Kidney epithelial cell (primary cell): Measurements from ENCODE around the gene DAPK3. TPM values are rescaled to one million over a fixed set of nuclear protein-coding genes. Genes with fewer than 3 reads are reported as not detected.

Source experiments
- DNase-seq: peaks from one replicate; pipeline ENCODE4 v3.0.0-alpha.2; 2010; ENCODE audit warnings: low read depth
- H3K27me3 ChIP-seq: 2 replicates; pipeline ENCODE4 v1.6.0; 2011; ENCODE audit warnings: low read length; ENCODE audit not compliant: control insufficient read depth, insufficient read depth
- H3K36me3 ChIP-seq: 2 replicates; pipeline ENCODE4 v1.5.1; 2011; ENCODE audit warnings: low read length; ENCODE audit not compliant: control insufficient read depth, insufficient read depth
- H3K4me3 ChIP-seq: 2 replicates; pipeline ENCODE4 v1.5.1; 2011; ENCODE audit warnings: low read depth, mild to moderate bottlenecking, control low read depth, low read length
- CTCF ChIP-seq: IDR thresholded peaks from 2 replicates; pipeline ENCODE4 v1.5.1; 2011; ENCODE audit warnings: mild to moderate bottlenecking, moderate library complexity, low read length, control low read depth, inconsistent platforms; ENCODE audit not compliant: insufficient read depth, poor library complexity, severe bottlenecking
- total RNA-seq: library from RNA; depleted of rRNA; stranded (reverse); fragments of >200 nt; gene quantifications from 2 replicates; pipeline ENCODE4 v1.2.3, GENCODE V29; 2015

DAPK3 gene
- total RNA-seq, 1 donor from 2014 or later, result 199 TPM

GRCh38 chr19:3966051-3967017, 4.6 kb downstream of the DAPK3 start:
- DNase-seq, result no peak
- no peak overlapping the region for H3K4me3 ChIP-seq
- H3K27me3 ChIP-seq, result no peaks in the 10 kb centered on the region
- TF ChIP-seq CTCF, result no peak
- H3K36me3 ChIP-seq, result peaks cover 3% of the 10 kb centered on the region

GRCh38 chr19:3964256-3965194, 6.4 kb downstream of the DAPK3 start:
- DNase-seq, result no peak
- H3K36me3 ChIP-seq, result peaks cover 3% of the 10 kb centered on the region
- H3K4me3 ChIP-seq, result no peak overlapping the region
- no peaks in the 10 kb centered on the region for H3K27me3 ChIP-seq
- no peak for TF ChIP-seq CTCF

GRCh38 chr19:3963458-3964255, 7.2 kb downstream of the DAPK3 start:
- Histone ChIP-seq H3K27me3 (no peaks in the 10 kb centered on the region), H3K36me3 (peaks cover 3% of the 10 kb centered on the region), H3K4me3 (no peak overlapping the region)
- TF ChIP-seq CTCF, result no peak
- no peak for DNase-seq

- TF ChIP-seq CTCF, result no peak
- no peaks in the 10 kb centered on the region for H3K27me3 ChIP-seq
- peaks cover 2% of the 10 kb centered on the region for H3K36me3 ChIP-seq
- DNase-seq, result no peak
- H3K4me3 ChIP-seq, result no peak overlapping the region
Measured at GRCh38 chr19:3961007-3961406, 9.9 kb downstream of the DAPK3 start.

GRCh38 chr19:3959766-3960131, 11.2 kb downstream of the DAPK3 start:
- TF ChIP-seq CTCF, result no peak
- no peaks in the 10 kb centered on the region for H3K27me3 ChIP-seq
- no peak overlapping the region for H3K4me3 ChIP-seq
- no peak for DNase-seq
- H3K36me3 ChIP-seq, result peaks cover 1% of the 10 kb centered on the region
